ENCODE results near the gene OCIAD1.

DNA sequence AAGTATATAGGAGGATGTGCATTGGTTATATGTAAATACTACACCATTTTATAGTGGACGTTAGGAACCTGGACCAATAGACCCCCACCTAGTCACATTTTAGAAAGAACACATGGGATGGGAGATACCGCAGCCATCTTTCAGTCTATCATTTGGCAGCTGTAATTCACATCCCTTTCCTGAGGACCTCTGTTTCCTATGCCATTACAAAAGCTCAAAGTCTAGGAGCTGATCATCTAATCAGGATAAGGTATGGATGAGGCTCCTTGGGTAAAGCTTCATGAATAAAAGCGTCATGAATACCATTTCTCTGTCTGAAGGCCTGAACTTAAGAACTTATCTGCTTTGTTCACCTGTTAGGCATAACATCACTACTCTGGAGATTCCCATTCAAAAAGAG is 31.1 kb downstream of the OCIAD1 start:
- TF ChIP-seq, protein P1, sequence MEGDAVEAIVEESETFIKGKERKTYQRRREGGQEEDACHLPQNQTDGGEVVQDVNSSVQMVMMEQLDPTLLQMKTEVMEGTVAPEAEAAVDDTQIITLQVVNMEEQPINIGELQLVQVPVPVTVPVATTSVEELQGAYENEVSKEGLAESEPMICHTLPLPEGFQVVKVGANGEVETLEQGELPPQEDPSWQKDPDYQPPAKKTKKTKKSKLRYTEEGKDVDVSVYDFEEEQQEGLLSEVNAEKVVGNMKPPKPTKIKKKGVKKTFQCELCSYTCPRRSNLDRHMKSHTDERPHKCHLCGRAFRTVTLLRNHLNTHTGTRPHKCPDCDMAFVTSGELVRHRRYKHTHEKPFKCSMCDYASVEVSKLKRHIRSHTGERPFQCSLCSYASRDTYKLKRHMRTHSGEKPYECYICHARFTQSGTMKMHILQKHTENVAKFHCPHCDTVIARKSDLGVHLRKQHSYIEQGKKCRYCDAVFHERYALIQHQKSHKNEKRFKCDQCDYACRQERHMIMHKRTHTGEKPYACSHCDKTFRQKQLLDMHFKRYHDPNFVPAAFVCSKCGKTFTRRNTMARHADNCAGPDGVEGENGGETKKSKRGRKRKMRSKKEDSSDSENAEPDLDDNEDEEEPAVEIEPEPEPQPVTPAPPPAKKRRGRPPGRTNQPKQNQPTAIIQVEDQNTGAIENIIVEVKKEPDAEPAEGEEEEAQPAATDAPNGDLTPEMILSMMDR (IDR thresholded peaks at IDR 0.05) = no peak
- TF ChIP-seq POLR2A (IDR thresholded peaks at IDR 0.05) = no peak
